Measurements from ENCODE around the gene BLID. TPM values are rescaled to one million over a fixed set of nuclear protein-coding genes. Genes with fewer than 3 reads are reported as not detected.

BLID gene
- total RNA-seq, 1 donor from 2014 or later: 1.2 TPM

DNA sequence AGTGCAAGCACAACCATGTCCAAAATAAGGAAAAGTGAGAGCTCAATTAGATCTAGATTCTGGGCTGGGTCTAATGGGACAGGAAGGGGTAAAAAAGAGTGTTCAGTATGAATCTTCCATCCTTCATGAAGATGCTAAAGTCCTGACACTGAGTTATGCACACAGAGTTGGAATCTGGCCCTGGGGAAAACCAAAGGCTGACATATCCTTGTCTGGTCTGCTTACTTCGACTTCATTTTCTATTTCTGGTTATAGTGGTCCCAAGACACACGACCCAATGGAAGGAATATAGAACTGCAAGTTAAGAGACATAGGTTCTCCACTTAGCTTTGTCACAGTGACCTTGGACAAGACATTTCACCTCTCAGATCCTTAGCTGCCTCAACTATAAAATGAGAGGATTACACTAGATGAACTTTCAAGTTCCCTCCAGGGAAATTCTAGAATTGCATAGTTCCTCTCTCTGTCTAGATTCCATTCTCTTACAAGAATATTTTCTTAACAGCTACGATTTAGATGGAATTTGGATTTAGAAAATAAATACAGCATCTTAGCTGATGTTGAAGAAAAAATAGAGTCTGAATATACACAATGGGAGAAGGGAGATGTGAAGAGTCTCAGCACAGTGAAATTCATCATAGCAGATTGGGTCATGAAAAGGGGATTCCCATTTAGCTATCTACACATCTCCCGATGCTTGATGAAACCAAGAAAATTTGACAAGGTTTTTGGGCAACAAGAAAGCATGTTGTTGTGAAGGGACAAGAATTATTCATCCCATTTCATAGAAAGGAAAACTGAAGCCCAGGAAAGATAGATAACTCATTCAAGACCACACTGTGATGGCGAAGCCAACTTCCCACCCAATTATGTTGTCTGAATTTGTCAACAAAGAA lies 3.3 kb downstream of the BLID start:
- H3K36me3 ChIP-seq (ENCODE audit: insufficient read depth, low read length): peaks cover 79% of the 10 kb centered on the region
- no peak overlapping the region for H3K4me3 ChIP-seq (ENCODE audit: insufficient read depth, low read depth, low read length)
- H3K27ac Mint-ChIP-seq (ENCODE audit: unreplicated experiment): no peak overlapping the region
- no peak for DNase-seq (ENCODE audit: low read depth)
- H3K4me3 Mint-ChIP-seq (ENCODE audit: unreplicated experiment): no peak overlapping the region
- H4K20me1 ChIP-seq (ENCODE audit: insufficient read depth, low read length): peaks cover 79% of the 10 kb centered on the region
- H3K4me2 ChIP-seq (ENCODE audit: low read length): no peak overlapping the region
- peak; percentile 29 for FAIRE-seq
- no peak for TF ChIP-seq EZH2 (IDR thresholded peaks at IDR 0.05; ENCODE audit: insufficient read depth, low read length)
- TF ChIP-seq, protein P1, sequence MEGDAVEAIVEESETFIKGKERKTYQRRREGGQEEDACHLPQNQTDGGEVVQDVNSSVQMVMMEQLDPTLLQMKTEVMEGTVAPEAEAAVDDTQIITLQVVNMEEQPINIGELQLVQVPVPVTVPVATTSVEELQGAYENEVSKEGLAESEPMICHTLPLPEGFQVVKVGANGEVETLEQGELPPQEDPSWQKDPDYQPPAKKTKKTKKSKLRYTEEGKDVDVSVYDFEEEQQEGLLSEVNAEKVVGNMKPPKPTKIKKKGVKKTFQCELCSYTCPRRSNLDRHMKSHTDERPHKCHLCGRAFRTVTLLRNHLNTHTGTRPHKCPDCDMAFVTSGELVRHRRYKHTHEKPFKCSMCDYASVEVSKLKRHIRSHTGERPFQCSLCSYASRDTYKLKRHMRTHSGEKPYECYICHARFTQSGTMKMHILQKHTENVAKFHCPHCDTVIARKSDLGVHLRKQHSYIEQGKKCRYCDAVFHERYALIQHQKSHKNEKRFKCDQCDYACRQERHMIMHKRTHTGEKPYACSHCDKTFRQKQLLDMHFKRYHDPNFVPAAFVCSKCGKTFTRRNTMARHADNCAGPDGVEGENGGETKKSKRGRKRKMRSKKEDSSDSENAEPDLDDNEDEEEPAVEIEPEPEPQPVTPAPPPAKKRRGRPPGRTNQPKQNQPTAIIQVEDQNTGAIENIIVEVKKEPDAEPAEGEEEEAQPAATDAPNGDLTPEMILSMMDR (IDR thresholded peaks at IDR 0.05; ENCODE audit: insufficient read depth, low read depth, low read length): no peak
- peaks cover 10% of the 10 kb centered on the region for H3K4me1 Mint-ChIP-seq (ENCODE audit: low read depth, unreplicated experiment)
- H3K9ac ChIP-seq (ENCODE audit: low read length): no peak overlapping the region
- peaks cover 2% of the 10 kb centered on the region for H3K4me1 ChIP-seq (ENCODE audit: insufficient read depth, low read length)
- peak overlapping the region; percentile 6 for H3K27ac ChIP-seq (ENCODE audit: low read depth, low read length)
- H3K9me3 ChIP-seq (ENCODE audit: insufficient read depth, low read depth, low read length): no peaks in the 10 kb centered on the region
- H3K79me2 ChIP-seq (ENCODE audit: insufficient read depth, low read length): peaks cover 98% of the 10 kb centered on the region
- no peak overlapping the region for H2AFZ ChIP-seq (ENCODE audit: low read depth, low read length)
- H3K27me3 ChIP-seq (ENCODE audit: insufficient read depth, low read length): no peaks in the 10 kb centered on the region
- no peaks in the 10 kb centered on the region for H3K27me3 Mint-ChIP-seq (ENCODE audit: low read depth, unreplicated experiment)
- peaks cover 3% of the 10 kb centered on the region for H3K36me3 Mint-ChIP-seq (ENCODE audit: low read depth, unreplicated experiment)
- no peaks in the 10 kb centered on the region for H3K9me3 Mint-ChIP-seq (ENCODE audit: unreplicated experiment)

DNA sequence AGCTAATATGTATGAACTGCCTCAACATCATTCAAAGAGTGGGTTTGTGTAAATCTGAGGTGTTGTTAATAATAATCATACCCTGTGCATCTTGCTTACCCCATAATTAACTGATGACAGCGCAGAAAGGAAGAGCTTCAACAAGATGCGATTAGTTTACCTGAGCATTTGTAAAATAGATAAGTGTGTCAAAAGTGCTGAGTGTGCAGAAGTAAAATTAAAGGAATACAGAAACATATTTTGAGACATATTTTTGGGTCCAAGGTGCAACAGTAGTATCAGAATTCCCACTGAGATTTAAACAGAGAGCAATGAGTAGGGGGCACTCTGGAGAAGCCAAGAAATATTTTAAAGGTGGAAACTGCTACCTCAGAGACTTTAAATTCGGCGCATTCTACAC lies 6.1 kb downstream of the BLID start:
- H3K4me1 Mint-ChIP-seq (ENCODE audit: low read depth, unreplicated experiment): peaks cover 11% of the 10 kb centered on the region
- Histone ChIP-seq H3K4me2 (ENCODE audit: low read length) (no peak overlapping the region), H3K9me3 (ENCODE audit: insufficient read depth, low read depth, low read length) (no peaks in the 10 kb centered on the region), H3K36me3 (ENCODE audit: insufficient read depth, low read length) (peaks cover 74% of the 10 kb centered on the region), H3K27ac (ENCODE audit: low read depth, low read length) (no peak overlapping the region), H2AFZ (ENCODE audit: low read depth, low read length) (no peak overlapping the region), H3K79me2 (ENCODE audit: insufficient read depth, low read length) (peaks cover 98% of the 10 kb centered on the region), H3K4me3 (ENCODE audit: insufficient read depth, low read depth, low read length) (no peak overlapping the region), H4K20me1 (ENCODE audit: insufficient read depth, low read length) (peaks cover 85% of the 10 kb centered on the region), H3K9ac (ENCODE audit: low read length) (no peak overlapping the region), H3K4me1 (ENCODE audit: insufficient read depth, low read length) (peaks cover 29% of the 10 kb centered on the region), H3K27me3 (ENCODE audit: insufficient read depth, low read length) (no peaks in the 10 kb centered on the region)
- no peak for DNase-seq (ENCODE audit: low read depth)
- no peaks in the 10 kb centered on the region for H3K27me3 Mint-ChIP-seq (ENCODE audit: low read depth, unreplicated experiment)
- peaks cover 3% of the 10 kb centered on the region for H3K36me3 Mint-ChIP-seq (ENCODE audit: low read depth, unreplicated experiment)
- TF ChIP-seq, protein P1 (IDR thresholded peaks at IDR 0.05; ENCODE audit: insufficient read depth, low read depth, low read length): no peak
- TF ChIP-seq EZH2 (IDR thresholded peaks at IDR 0.05; ENCODE audit: insufficient read depth, low read length): no peak
- peak; percentile 26 for FAIRE-seq
- no peak overlapping the region for H3K27ac Mint-ChIP-seq (ENCODE audit: unreplicated experiment)
- H3K9me3 Mint-ChIP-seq (ENCODE audit: unreplicated experiment): peaks cover 1% of the 10 kb centered on the region
- H3K4me3 Mint-ChIP-seq (ENCODE audit: unreplicated experiment): no peak overlapping the region

GRCh38 chr11:122108828-122109227 lies 7.2 kb downstream of the BLID start:
- H3K4me3 Mint-ChIP-seq (ENCODE audit: unreplicated experiment): no peak overlapping the region
- H2AFZ ChIP-seq (ENCODE audit: low read depth, low read length): no peak overlapping the region
- no peak overlapping the region for H3K4me3 ChIP-seq (ENCODE audit: insufficient read depth, low read depth, low read length)
- peak overlapping the region; percentile 7 for H3K27ac ChIP-seq (ENCODE audit: low read depth, low read length)
- peaks cover 98% of the 10 kb centered on the region for H3K79me2 ChIP-seq (ENCODE audit: insufficient read depth, low read length)
- H3K27me3 ChIP-seq (ENCODE audit: insufficient read depth, low read length): no peaks in the 10 kb centered on the region
- H3K9me3 ChIP-seq (ENCODE audit: insufficient read depth, low read depth, low read length): no peaks in the 10 kb centered on the region
- no peak for FAIRE-seq
- H3K27me3 Mint-ChIP-seq (ENCODE audit: low read depth, unreplicated experiment): no peaks in the 10 kb centered on the region
- peaks cover 40% of the 10 kb centered on the region for H3K4me1 ChIP-seq (ENCODE audit: insufficient read depth, low read length)
- H3K4me2 ChIP-seq (ENCODE audit: low read length): no peak overlapping the region
- H3K36me3 Mint-ChIP-seq (ENCODE audit: low read depth, unreplicated experiment): peaks cover 3% of the 10 kb centered on the region
- no peak for TF ChIP-seq EZH2 (IDR thresholded peaks at IDR 0.05; ENCODE audit: insufficient read depth, low read length)
- TF ChIP-seq, protein P1 (IDR thresholded peaks at IDR 0.05; ENCODE audit: insufficient read depth, low read depth, low read length): no peak
- H4K20me1 ChIP-seq (ENCODE audit: insufficient read depth, low read length): peaks cover 86% of the 10 kb centered on the region
- peaks cover 66% of the 10 kb centered on the region for H3K36me3 ChIP-seq (ENCODE audit: insufficient read depth, low read length)
- H3K4me1 Mint-ChIP-seq (ENCODE audit: low read depth, unreplicated experiment): peaks cover 19% of the 10 kb centered on the region
- no peak for DNase-seq (ENCODE audit: low read depth)
- H3K9me3 Mint-ChIP-seq (ENCODE audit: unreplicated experiment): peaks cover 1% of the 10 kb centered on the region
- H3K27ac Mint-ChIP-seq (ENCODE audit: unreplicated experiment): peak overlapping the region; percentile 13
- H3K9ac ChIP-seq (ENCODE audit: low read length): no peak overlapping the region
